ENCODE data around the gene DGKI. TPM values are rescaled to one million over a fixed set of nuclear protein-coding genes. Genes with fewer than 3 reads are reported as not detected.

The DGKI gene
- total and polyA plus RNA-seq, 4 donors: 1.1 to 11.3 (median 5.2) TPM

DNA sequence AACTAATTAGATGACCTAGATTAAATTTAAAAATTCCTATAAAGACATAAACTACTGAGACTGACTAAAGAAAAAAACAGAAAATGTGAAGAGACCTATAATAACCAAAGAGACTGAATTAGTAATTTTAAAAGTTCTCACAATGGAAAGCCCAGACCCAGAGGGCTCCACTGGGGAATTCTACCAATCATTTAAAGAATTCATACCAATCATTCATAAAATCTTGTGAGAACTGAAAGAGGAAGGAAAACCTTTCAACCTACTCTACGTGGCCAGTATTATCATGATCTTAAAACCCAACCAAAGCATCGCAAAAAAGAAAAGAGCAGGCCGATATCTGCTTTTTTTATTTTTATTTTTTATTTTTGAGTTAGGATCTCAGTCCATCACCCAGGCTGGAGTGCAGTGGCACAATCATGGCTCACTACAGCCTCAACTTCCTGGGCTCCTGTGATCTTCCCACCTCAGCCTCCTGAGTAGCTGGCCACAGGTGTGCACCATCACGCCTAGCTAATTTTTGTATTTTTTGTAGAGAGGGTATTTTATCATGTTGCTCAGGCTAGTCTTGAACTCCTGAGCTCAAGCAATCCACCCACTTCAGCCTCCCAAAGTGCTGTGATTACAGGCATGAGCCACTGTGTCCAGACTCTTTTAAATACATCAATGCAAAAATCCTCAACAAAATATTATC is 48.6 kb downstream of the DGKI start:
- H3K9me3 ChIP-seq (ENCODE audit: control insufficient read depth, low read length): no peaks in the 10 kb centered on the region
- DNase-seq (no peak), ATAC-seq (ENCODE audit: low FRiP score) (no peak)
- H3K4me3 ChIP-seq (ENCODE audit: low read length in 2 of 2): no peak overlapping the region
- intact Hi-C loops (cut with DNase I): no loop called here
- WGBS, 2 donors: 91% methylated on average over 4 of the region's 4 CpGs
- no peaks in the 10 kb centered on the region for H3K27me3 ChIP-seq (ENCODE audit: control insufficient read depth in 1 of 2, insufficient read depth in 2 of 2, low read length in 1 of 2)
- H3K36me3 ChIP-seq (ENCODE audit: control insufficient read depth in 1 of 2, insufficient read depth in 2 of 2, low read length in 1 of 2): no peaks in the 10 kb centered on the region
- H3K27ac ChIP-seq (ENCODE audit: low read depth in 1 of 2, low read length in 2 of 2): no peak overlapping the region
- no peaks in the 10 kb centered on the region for H3K4me1 ChIP-seq (ENCODE audit: control insufficient read depth in 1 of 2, insufficient read depth in 2 of 2, low read length in 2 of 2)

- peaks cover 0 to 5% of the 10 kb centered on the region in 2 donors for H3K4me1 ChIP-seq (ENCODE audit: control insufficient read depth in 1 of 2, insufficient read depth in 2 of 2, low read length in 2 of 2)
- no peak overlapping the region for H3K27ac ChIP-seq (ENCODE audit: low read depth in 1 of 2, low read length in 2 of 2)
- no peak overlapping the region for H3K4me3 ChIP-seq (ENCODE audit: low read length in 2 of 2)
- no peaks in the 10 kb centered on the region for H3K36me3 ChIP-seq (ENCODE audit: control insufficient read depth in 1 of 2, insufficient read depth in 2 of 2, low read length in 1 of 2)
- H3K9me3 ChIP-seq (ENCODE audit: control insufficient read depth, low read length): no peaks in the 10 kb centered on the region
- WGBS, 2 donors: 96 to 97% methylated on average over 4 of the region's 4 CpGs
- H3K27me3 ChIP-seq (ENCODE audit: control insufficient read depth in 1 of 2, insufficient read depth in 2 of 2, low read length in 1 of 2): no peaks in the 10 kb centered on the region
- ATAC-seq (ENCODE audit: low FRiP score) (no peak), DNase-seq (no peak)
- intact Hi-C loops (cut with DNase I): no loop called here
Measured at GRCh38 chr7:137795211-137795610, 51.6 kb downstream of the DGKI start.

DNA sequence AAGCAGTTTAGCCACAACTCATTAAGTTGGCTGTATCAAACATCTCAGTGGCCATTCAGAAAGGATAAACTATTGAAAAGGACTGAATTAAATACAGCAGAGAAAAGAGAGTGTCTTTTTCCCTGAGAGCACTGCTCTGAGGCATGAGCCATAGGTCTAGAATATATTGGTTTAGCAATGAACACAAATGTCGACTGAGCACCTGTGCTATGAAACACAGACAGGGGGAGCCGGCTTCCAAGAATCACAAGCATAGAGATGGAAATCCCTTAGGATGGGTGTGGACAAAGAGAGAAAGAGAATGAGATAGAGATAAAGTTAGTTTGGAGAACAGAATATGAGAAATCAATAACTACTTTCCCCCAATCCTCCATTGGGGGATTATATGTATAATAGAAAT is 54.8 kb downstream of the DGKI start:
- intact Hi-C loops (cut with DNase I): no loop called here
- DNase-seq: no peak
- Histone ChIP-seq H3K4me1 (ENCODE audit: control insufficient read depth in 1 of 2, insufficient read depth in 2 of 2, low read length in 2 of 2) (peaks cover 5 to 7% of the 10 kb centered on the region in 2 donors), H3K27ac (ENCODE audit: low read depth in 1 of 2, low read length in 2 of 2) (no peak overlapping the region), H3K36me3 (ENCODE audit: control insufficient read depth in 1 of 2, insufficient read depth in 2 of 2, low read length in 1 of 2) (no peaks in the 10 kb centered on the region), H3K27me3 (ENCODE audit: control insufficient read depth in 1 of 2, insufficient read depth in 2 of 2, low read length in 1 of 2) (no peaks in the 10 kb centered on the region), H3K9me3 (ENCODE audit: control insufficient read depth, low read length) (no peaks in the 10 kb centered on the region), H3K4me3 (ENCODE audit: low read length in 2 of 2) (no peak overlapping the region)
- no peak for ATAC-seq (ENCODE audit: low FRiP score)
- WGBS, 2 donors: 87% methylated on average over 2 of the region's 2 CpGs

DNA sequence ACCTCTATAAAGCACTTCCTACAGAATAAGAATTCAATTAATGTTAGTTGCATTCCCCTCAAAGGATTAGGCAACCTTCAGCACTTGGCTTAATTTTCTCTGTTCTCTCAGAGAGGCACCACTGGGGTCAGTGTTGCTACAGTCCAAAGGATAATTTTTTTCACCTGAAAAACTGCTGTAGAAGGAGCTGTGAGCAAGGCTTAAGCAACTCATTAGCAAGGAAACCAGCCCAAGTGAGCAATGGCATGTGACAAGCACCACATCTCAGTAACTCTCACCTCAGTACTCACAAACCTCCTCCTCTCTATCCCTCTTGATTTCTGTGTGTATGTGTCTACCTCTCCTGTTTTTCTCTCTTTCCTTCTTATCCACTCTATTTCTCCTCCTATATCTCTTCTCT is 55.9 kb downstream of the DGKI start:
- no peaks in the 10 kb centered on the region for H3K9me3 ChIP-seq (ENCODE audit: control insufficient read depth, low read length)
- H3K4me1 ChIP-seq (ENCODE audit: control insufficient read depth in 1 of 2, insufficient read depth in 2 of 2, low read length in 2 of 2): peaks cover 5 to 7% of the 10 kb centered on the region in 2 donors
- ATAC-seq (ENCODE audit: low FRiP score) (no peak), DNase-seq (no peak)
- intact Hi-C loops (cut with DNase I): no loop called here
- no peaks in the 10 kb centered on the region for H3K27me3 ChIP-seq (ENCODE audit: control insufficient read depth in 1 of 2, insufficient read depth in 2 of 2, low read length in 1 of 2)
- no peak overlapping the region for H3K4me3 ChIP-seq (ENCODE audit: low read length in 2 of 2)
- H3K36me3 ChIP-seq (ENCODE audit: control insufficient read depth in 1 of 2, insufficient read depth in 2 of 2, low read length in 1 of 2): no peaks in the 10 kb centered on the region
- peak overlapping the region in 1 of 2 donors; percentile 44 for H3K27ac ChIP-seq (ENCODE audit: low read depth in 1 of 2, low read length in 2 of 2)

DNA sequence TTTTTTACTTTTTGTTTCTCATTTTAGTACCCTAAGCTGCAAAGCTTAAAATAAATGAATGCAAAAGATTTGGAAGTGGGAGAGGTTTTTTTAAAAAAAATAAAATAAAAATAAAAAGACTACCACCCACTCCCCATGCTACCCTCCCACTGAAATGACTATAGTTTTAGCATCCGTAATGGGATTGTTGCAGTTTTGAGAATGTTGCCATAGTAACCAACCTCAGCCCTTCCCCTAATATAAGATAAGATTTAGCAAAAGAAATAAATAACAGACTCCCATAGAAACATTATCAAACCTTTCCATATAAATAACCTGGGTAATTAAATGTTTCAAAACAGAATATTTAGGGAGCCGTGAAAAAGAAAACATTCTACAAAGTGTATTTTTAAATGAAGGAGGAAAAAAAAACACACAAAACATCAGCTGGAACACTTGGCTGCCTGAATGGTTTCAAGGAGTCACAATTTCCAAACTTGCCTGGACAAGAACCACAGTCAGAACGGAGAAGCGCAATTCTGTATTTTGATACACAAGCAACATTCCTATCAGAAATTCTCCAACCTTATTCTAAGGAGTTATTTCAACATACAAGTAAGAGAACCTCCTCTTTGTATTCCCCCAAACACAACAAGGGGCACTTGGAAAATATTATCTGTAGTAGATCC is 57.4 kb downstream of the DGKI start:
- intact Hi-C loops (cut with DNase I): no loop called here
- ATAC-seq (ENCODE audit: low FRiP score) (no peak), DNase-seq (no peak)
- Histone ChIP-seq H3K4me3 (ENCODE audit: low read length in 2 of 2) (no peak overlapping the region), H3K36me3 (ENCODE audit: control insufficient read depth in 1 of 2, insufficient read depth in 2 of 2, low read length in 1 of 2) (no peaks in the 10 kb centered on the region), H3K27ac (ENCODE audit: low read depth in 1 of 2, low read length in 2 of 2) (no peak overlapping the region), H3K4me1 (ENCODE audit: control insufficient read depth in 1 of 2, insufficient read depth in 2 of 2, low read length in 2 of 2) (peaks cover 5 to 7% of the 10 kb centered on the region in 2 donors), H3K9me3 (ENCODE audit: control insufficient read depth, low read length) (no peaks in the 10 kb centered on the region), H3K27me3 (ENCODE audit: control insufficient read depth in 1 of 2, insufficient read depth in 2 of 2, low read length in 1 of 2) (no peaks in the 10 kb centered on the region)
- 3 to 9% methylated on average over 4 of the region's 4 CpGs for WGBS, 2 donors

- WGBS, 2 donors: 54 to 56% methylated on average over 3 of the region's 3 CpGs
- intact Hi-C loops (cut with DNase I): no loop called here
Measured at GRCh38 chr7:137787301-137787976, 59.3 kb downstream of the DGKI start.

GRCh38 chr7:137778511-137778910 is 68.3 kb downstream of the DGKI start:
- H3K27ac ChIP-seq (ENCODE audit: low read depth in 1 of 2, low read length in 2 of 2): no peak overlapping the region
- H3K4me3 ChIP-seq (ENCODE audit: low read length in 2 of 2): no peak overlapping the region
- no peaks in the 10 kb centered on the region for H3K36me3 ChIP-seq (ENCODE audit: control insufficient read depth in 1 of 2, insufficient read depth in 2 of 2, low read length in 1 of 2)
- ATAC-seq (ENCODE audit: low FRiP score) (no peak), DNase-seq (no peak)
- H3K9me3 ChIP-seq (ENCODE audit: control insufficient read depth, low read length): no peaks in the 10 kb centered on the region
- H3K27me3 ChIP-seq (ENCODE audit: control insufficient read depth in 1 of 2, insufficient read depth in 2 of 2, low read length in 1 of 2): no peaks in the 10 kb centered on the region
- intact Hi-C loops (cut with DNase I): no loop called here
- peaks cover 0 to 2% of the 10 kb centered on the region in 2 donors for H3K4me1 ChIP-seq (ENCODE audit: control insufficient read depth in 1 of 2, insufficient read depth in 2 of 2, low read length in 2 of 2)

More at GRCh38 chr7:137787301-137787976, 59.3 kb downstream of the DGKI start:
- Histone ChIP-seq H3K36me3 (ENCODE audit: control insufficient read depth in 1 of 2, insufficient read depth in 2 of 2, low read length in 1 of 2) (no peaks in the 10 kb centered on the region), H3K9me3 (ENCODE audit: control insufficient read depth, low read length) (no peaks in the 10 kb centered on the region), H3K27me3 (ENCODE audit: control insufficient read depth in 1 of 2, insufficient read depth in 2 of 2, low read length in 1 of 2) (no peaks in the 10 kb centered on the region), H3K4me3 (ENCODE audit: low read length in 2 of 2) (no peak overlapping the region), H3K4me1 (ENCODE audit: control insufficient read depth in 1 of 2, insufficient read depth in 2 of 2, low read length in 2 of 2) (peaks cover 5 to 7% of the 10 kb centered on the region in 2 donors), H3K27ac (ENCODE audit: low read depth in 1 of 2, low read length in 2 of 2) (no peak overlapping the region)
- ATAC-seq (ENCODE audit: low FRiP score) (no peak), DNase-seq (no peak)

GRCh38 chr7:137774793-137775201 is 72.0 kb downstream of the DGKI start:
- Histone ChIP-seq H3K9me3 (ENCODE audit: control insufficient read depth, low read length) (no peaks in the 10 kb centered on the region), H3K27ac (ENCODE audit: low read depth in 1 of 2, low read length in 2 of 2) (no peak overlapping the region), H3K36me3 (ENCODE audit: control insufficient read depth in 1 of 2, insufficient read depth in 2 of 2, low read length in 1 of 2) (no peaks in the 10 kb centered on the region), H3K27me3 (ENCODE audit: control insufficient read depth in 1 of 2, insufficient read depth in 2 of 2, low read length in 1 of 2) (no peaks in the 10 kb centered on the region), H3K4me3 (ENCODE audit: low read length in 2 of 2) (no peak overlapping the region), H3K4me1 (ENCODE audit: control insufficient read depth in 1 of 2, insufficient read depth in 2 of 2, low read length in 2 of 2) (peaks cover 2 to 4% of the 10 kb centered on the region in 2 donors)
- DNase-seq: no peak
- 22 to 33% methylated on average over 4 of the region's 4 CpGs for WGBS, 2 donors
- intact Hi-C loops (cut with DNase I): no loop called here
- no peak for ATAC-seq (ENCODE audit: low FRiP score)

- Histone ChIP-seq H3K4me1 (ENCODE audit: control insufficient read depth in 1 of 2, insufficient read depth in 2 of 2, low read length in 2 of 2) (peaks cover 2 to 4% of the 10 kb centered on the region in 2 donors), H3K4me3 (ENCODE audit: low read length in 2 of 2) (no peak overlapping the region), H3K27ac (ENCODE audit: low read depth in 1 of 2, low read length in 2 of 2) (no peak overlapping the region), H3K36me3 (ENCODE audit: control insufficient read depth in 1 of 2, insufficient read depth in 2 of 2, low read length in 1 of 2) (no peaks in the 10 kb centered on the region), H3K9me3 (ENCODE audit: control insufficient read depth, low read length) (no peaks in the 10 kb centered on the region), H3K27me3 (ENCODE audit: control insufficient read depth in 1 of 2, insufficient read depth in 2 of 2, low read length in 1 of 2) (no peaks in the 10 kb centered on the region)
- DNase-seq (no peak), ATAC-seq (ENCODE audit: low FRiP score) (no peak)
- intact Hi-C loops (cut with DNase I): no loop called here
Measured at GRCh38 chr7:137772748-137773147, 74.0 kb downstream of the DGKI start.

Data from aorta (tissue), 5 donors.